ENCODE measurements around the gene MYOF. TPM values are rescaled to one million over a fixed set of nuclear protein-coding genes. Genes with fewer than 3 reads are reported as not detected.

The MYOF gene
- total and polyA plus RNA-seq, 3 experiments from 2014 or later, result 57.0 to 62.8 TPM; not detected in 1

GRCh38 chr10:93494494-93494893 is 12.4 kb upstream of the MYOF start:
- Mint-ChIP-seq H3K27me3 (peaks cover 2 to 15% of the 10 kb centered on the region in 2 donors), H3K27ac (no peak overlapping the region), H3K36me3 (peaks cover 0 to 5% (median 0%) of the 10 kb centered on the region in 3 donors), H3K9me3 (no peaks in the 10 kb centered on the region), H3K4me1 (peaks cover 18 to 30% (median 24%) of the 10 kb centered on the region in 3 donors), H3K4me3 (peak overlapping the region in 2 of 7 donors; percentile 13 to 53)
- no peak for DNase-seq
- Histone ChIP-seq H3K4me1 (ENCODE audit: insufficient read depth, low read length) (peaks cover 12% of the 10 kb centered on the region), H3K27me3 (ENCODE audit: insufficient read depth, low read length, poor library complexity, severe bottlenecking) (no peaks in the 10 kb centered on the region), H3K27ac (ENCODE audit: low read depth, low read length) (no peak overlapping the region), H3K4me3 (ENCODE audit: low read length) (no peak overlapping the region), H3K36me3 (ENCODE audit: insufficient read depth, low read length) (no peaks in the 10 kb centered on the region), H3K9me3 (ENCODE audit: low read length) (no peaks in the 10 kb centered on the region)
- CTCF ChIA-PET, result interaction anchor here (1.8 to 3.7 kb wide), 2 partner anchors 12 to 119 kb away, joined by 10 to 17 read pairs; partner anchors contain the start of gene MYOF
- POLR2A ChIA-PET, result no interaction called here

GRCh38 chr10:93493162-93493561 is 11.0 kb upstream of the MYOF start:
- Mint-ChIP-seq H3K36me3 (peaks cover 0 to 5% (median 2%) of the 10 kb centered on the region in 3 donors), H3K27ac (no peak overlapping the region)
- POLR2A ChIA-PET, result no interaction called here

GRCh38 chr10:93491602-93492121 is 9.5 kb upstream of the MYOF start:
- Histone ChIP-seq H3K4me3 (ENCODE audit: low read length) (no peak overlapping the region), H3K4me1 (ENCODE audit: insufficient read depth, low read length) (peaks cover 7% of the 10 kb centered on the region), H3K9me3 (ENCODE audit: low read length) (no peaks in the 10 kb centered on the region), H3K27ac (ENCODE audit: low read depth, low read length) (no peak overlapping the region), H3K36me3 (ENCODE audit: insufficient read depth, low read length) (no peaks in the 10 kb centered on the region), H3K27me3 (ENCODE audit: insufficient read depth, low read length, poor library complexity, severe bottlenecking) (no peaks in the 10 kb centered on the region)
- DNase-seq, result no peak
- Mint-ChIP-seq H3K36me3 (peaks cover 0 to 5% (median 2%) of the 10 kb centered on the region in 3 donors), H3K4me3 (peak overlapping the region in 1 of 7 donors; percentile 21), H3K27ac (no peak overlapping the region), H3K27me3 (peaks cover 10 to 30% of the 10 kb centered on the region in 2 donors), H3K4me1 (peaks cover 3 to 6% (median 5%) of the 10 kb centered on the region in 3 donors), H3K9me3 (no peaks in the 10 kb centered on the region)
- ChIA-PET CTCF (interaction anchor here (1.3 to 2.2 kb wide), 3 partner anchors 9 to 116 kb away, joined by 3 to 12 read pairs (median 4); partner anchors contain the start of gene MYOF), POLR2A (no interaction called here)

More at GRCh38 chr10:93493162-93493561, 11.0 kb upstream of the MYOF start:
- CTCF ChIA-PET, result no interaction called here
- Mint-ChIP-seq H3K27me3 (peaks cover 11 to 26% of the 10 kb centered on the region in 2 donors), H3K4me1 (peaks cover 14 to 19% (median 18%) of the 10 kb centered on the region in 3 donors), H3K9me3 (no peaks in the 10 kb centered on the region), H3K4me3 (no peak overlapping the region)
- Histone ChIP-seq H3K27ac (ENCODE audit: low read depth, low read length) (no peak overlapping the region), H3K4me3 (ENCODE audit: low read length) (no peak overlapping the region), H3K4me1 (ENCODE audit: insufficient read depth, low read length) (peaks cover 12% of the 10 kb centered on the region), H3K9me3 (ENCODE audit: low read length) (no peaks in the 10 kb centered on the region), H3K27me3 (ENCODE audit: insufficient read depth, low read length, poor library complexity, severe bottlenecking) (no peaks in the 10 kb centered on the region), H3K36me3 (ENCODE audit: insufficient read depth, low read length) (no peaks in the 10 kb centered on the region)
- no peak for DNase-seq

- Histone ChIP-seq H3K4me1 (ENCODE audit: insufficient read depth, low read length) (no peaks in the 10 kb centered on the region), H3K9me3 (ENCODE audit: low read length) (no peaks in the 10 kb centered on the region), H3K27me3 (ENCODE audit: insufficient read depth, low read length, poor library complexity, severe bottlenecking) (no peaks in the 10 kb centered on the region), H3K4me3 (ENCODE audit: low read length) (no peak overlapping the region), H3K27ac (ENCODE audit: low read depth, low read length) (no peak overlapping the region), H3K36me3 (ENCODE audit: insufficient read depth, low read length) (no peaks in the 10 kb centered on the region)
- Mint-ChIP-seq H3K27ac (peak overlapping the region in 1 of 8 donors; percentile 91), H3K9me3 (no peaks in the 10 kb centered on the region), H3K4me1 (no peaks in the 10 kb centered on the region), H3K36me3 (peaks cover 0 to 2% (median 0%) of the 10 kb centered on the region in 3 donors), H3K4me3 (no peak overlapping the region), H3K27me3 (peaks cover 19 to 43% of the 10 kb centered on the region in 2 donors)
- POLR2A ChIA-PET, result no interaction called here
- no peak for DNase-seq
- CTCF ChIA-PET, result interaction anchor here (1.1 to 3.0 kb wide), 2 partner anchors 22 to 112 kb away, joined by 3 to 23 read pairs; no protein-coding TSS in a partner anchor
Measured at GRCh38 chr10:93488956-93489528, 6.9 kb upstream of the MYOF start.

- CTCF ChIA-PET, result interaction anchor here (1.0 to 2.0 kb wide), 3 partner anchors 101 to 109 kb away, joined by 3 to 10 read pairs (median 3); no protein-coding TSS in a partner anchor
- no peak overlapping the region for H3K4me3 ChIP-seq (ENCODE audit: low read length)
- Mint-ChIP-seq H3K4me3 (no peak overlapping the region), H3K4me1 (peaks cover 7 to 12% (median 11%) of the 10 kb centered on the region in 3 donors), H3K27ac (no peak overlapping the region), H3K36me3 (peaks cover 0 to 2% (median 0%) of the 10 kb centered on the region in 3 donors), H3K9me3 (no peaks in the 10 kb centered on the region), H3K27me3 (peaks cover 28 to 60% of the 10 kb centered on the region in 2 donors)
- H3K36me3 ChIP-seq (ENCODE audit: insufficient read depth, low read length), result no peaks in the 10 kb centered on the region
- no peak for DNase-seq
- POLR2A ChIA-PET, result no interaction called here
- H3K27me3 ChIP-seq (ENCODE audit: insufficient read depth, low read length, poor library complexity, severe bottlenecking), result peaks cover 9% of the 10 kb centered on the region
- H3K9me3 ChIP-seq (ENCODE audit: low read length), result no peaks in the 10 kb centered on the region
- peaks cover 6% of the 10 kb centered on the region for H3K4me1 ChIP-seq (ENCODE audit: insufficient read depth, low read length)
- no peak overlapping the region for H3K27ac ChIP-seq (ENCODE audit: low read depth, low read length)
Measured at GRCh38 chr10:93485690-93486089, 3.6 kb upstream of the MYOF start.

GRCh38 chr10:93481637-93482144 is 443 bp downstream of the MYOF start:
- peaks cover 6% of the 10 kb centered on the region for H3K4me1 ChIP-seq (ENCODE audit: insufficient read depth, low read length)
- Mint-ChIP-seq H3K4me1 (peaks cover 7 to 12% (median 11%) of the 10 kb centered on the region in 3 donors), H3K36me3 (no peaks in the 10 kb centered on the region), H3K27ac (no peak overlapping the region), H3K9me3 (no peaks in the 10 kb centered on the region), H3K27me3 (peaks cover 21 to 41% of the 10 kb centered on the region in 2 donors), H3K4me3 (peak overlapping the region; percentile 78 to 90 (median 84))
- no peak overlapping the region for H3K27ac ChIP-seq (ENCODE audit: low read depth, low read length)
- no peak overlapping the region for H3K4me3 ChIP-seq (ENCODE audit: low read length)
- H3K9me3 ChIP-seq (ENCODE audit: low read length), result no peaks in the 10 kb centered on the region
- CTCF ChIA-PET, result interaction anchor here (0.6 to 6.8 kb wide), 23 partner anchors 9 to 129 kb away, joined by 3 to 220 read pairs (median 9); partner anchors contain the start of gene CEP55
- H3K27me3 ChIP-seq (ENCODE audit: insufficient read depth, low read length, poor library complexity, severe bottlenecking), result peaks cover 10% of the 10 kb centered on the region
- DNase-seq, result no peak
- POLR2A ChIA-PET, result interaction anchor here (1.7 kb wide), 1 partner anchor 105 kb away, joined by 5 read pairs; no protein-coding TSS in a partner anchor
- no peaks in the 10 kb centered on the region for H3K36me3 ChIP-seq (ENCODE audit: insufficient read depth, low read length)

- POLR2A ChIA-PET, result no interaction called here
- Mint-ChIP-seq H3K36me3 (no peaks in the 10 kb centered on the region), H3K4me3 (no peak overlapping the region)
Measured at GRCh38 chr10:93478873-93479272, 3.3 kb downstream of the MYOF start.

GRCh38 chr10:93476756-93477155 is 5.4 kb downstream of the MYOF start:
- no peaks in the 10 kb centered on the region for H3K36me3 ChIP-seq (ENCODE audit: insufficient read depth, low read length)
- DNase-seq, result no peak
- no peaks in the 10 kb centered on the region for H3K9me3 ChIP-seq (ENCODE audit: low read length)
- peaks cover under 1% of the 10 kb centered on the region for H3K4me1 ChIP-seq (ENCODE audit: insufficient read depth, low read length)
- no peak overlapping the region for H3K4me3 ChIP-seq (ENCODE audit: low read length)
- ChIA-PET POLR2A (interaction anchor here (0.7 kb wide), 1 partner anchor 100 kb away, joined by 12 read pairs; no protein-coding TSS in a partner anchor), CTCF (interaction anchor here (0.9 to 3.8 kb wide), 3 partner anchors 97 to 104 kb away, joined by 3 to 18 read pairs (median 4); no protein-coding TSS in a partner anchor)
- H3K27ac Mint-ChIP-seq, result no peak overlapping the region
- H3K27me3 Mint-ChIP-seq, result peaks cover 8 to 15% of the 10 kb centered on the region in 2 donors
- H3K9me3 Mint-ChIP-seq, result no peaks in the 10 kb centered on the region
- no peak overlapping the region for H3K4me3 Mint-ChIP-seq
- H3K4me1 Mint-ChIP-seq, result peaks cover 0 to 2% (median 2%) of the 10 kb centered on the region in 3 donors
- no peaks in the 10 kb centered on the region for H3K36me3 Mint-ChIP-seq
- H3K27me3 ChIP-seq (ENCODE audit: insufficient read depth, low read length, poor library complexity, severe bottlenecking), result peaks cover 5% of the 10 kb centered on the region
- no peak overlapping the region for H3K27ac ChIP-seq (ENCODE audit: low read depth, low read length)

More at GRCh38 chr10:93478873-93479272, 3.3 kb downstream of the MYOF start:
- no peak overlapping the region for H3K27ac ChIP-seq (ENCODE audit: low read depth, low read length)
- CTCF ChIA-PET, result interaction anchor here (6.8 kb wide), 1 partner anchor 102 kb away, joined by 220 read pairs; no protein-coding TSS in a partner anchor
- Mint-ChIP-seq H3K27me3 (peaks cover 10 to 30% of the 10 kb centered on the region in 2 donors), H3K27ac (no peak overlapping the region), H3K9me3 (no peaks in the 10 kb centered on the region), H3K4me1 (peaks cover 7 to 12% (median 11%) of the 10 kb centered on the region in 3 donors)
- H3K4me1 ChIP-seq (ENCODE audit: insufficient read depth, low read length), result peaks cover 6% of the 10 kb centered on the region
- H3K9me3 ChIP-seq (ENCODE audit: low read length), result no peaks in the 10 kb centered on the region
- no peak for DNase-seq
- H3K4me3 ChIP-seq (ENCODE audit: low read length), result no peak overlapping the region
- no peaks in the 10 kb centered on the region for H3K36me3 ChIP-seq (ENCODE audit: insufficient read depth, low read length)
- peaks cover 10% of the 10 kb centered on the region for H3K27me3 ChIP-seq (ENCODE audit: insufficient read depth, low read length, poor library complexity, severe bottlenecking)

Measured in CD8-positive, alpha-beta memory T cell (primary cell).